ENCODE results near the gene ATP8A1. TPM values are rescaled to one million over a fixed set of nuclear protein-coding genes. Genes with fewer than 3 reads are reported as not detected.

ATP8A1 gene
- total and polyA plus RNA-seq, 2 donors from 2014 or later, result 4.6 to 27.4 TPM

- DNase-seq (no peak), FAIRE-seq (no peak)
- Histone ChIP-seq H3K4me3 (ENCODE audit: low read length in 3 of 3) (no peak overlapping the region), H3K9ac (ENCODE audit: low read length in 3 of 3) (no peak overlapping the region), H3K36me3 (ENCODE audit: control insufficient read depth in 2 of 3, insufficient read depth in 3 of 3, low read length in 3 of 3) (no peaks in the 10 kb centered on the region), H3K9me3 (ENCODE audit: control insufficient read depth in 2 of 3, insufficient read depth in 1 of 3, low read length in 3 of 3) (no peaks in the 10 kb centered on the region), H3K27me3 (ENCODE audit: control insufficient read depth, insufficient read depth, low read length) (no peaks in the 10 kb centered on the region), H3K4me1 (ENCODE audit: control insufficient read depth in 2 of 3, insufficient read depth in 2 of 3, low read depth in 1 of 3, low read length in 3 of 3) (no peaks in the 10 kb centered on the region), H3K27ac (ENCODE audit: low read depth in 2 of 2, low read length in 2 of 2) (no peak overlapping the region)
- TF ChIP-seq, protein P1, sequence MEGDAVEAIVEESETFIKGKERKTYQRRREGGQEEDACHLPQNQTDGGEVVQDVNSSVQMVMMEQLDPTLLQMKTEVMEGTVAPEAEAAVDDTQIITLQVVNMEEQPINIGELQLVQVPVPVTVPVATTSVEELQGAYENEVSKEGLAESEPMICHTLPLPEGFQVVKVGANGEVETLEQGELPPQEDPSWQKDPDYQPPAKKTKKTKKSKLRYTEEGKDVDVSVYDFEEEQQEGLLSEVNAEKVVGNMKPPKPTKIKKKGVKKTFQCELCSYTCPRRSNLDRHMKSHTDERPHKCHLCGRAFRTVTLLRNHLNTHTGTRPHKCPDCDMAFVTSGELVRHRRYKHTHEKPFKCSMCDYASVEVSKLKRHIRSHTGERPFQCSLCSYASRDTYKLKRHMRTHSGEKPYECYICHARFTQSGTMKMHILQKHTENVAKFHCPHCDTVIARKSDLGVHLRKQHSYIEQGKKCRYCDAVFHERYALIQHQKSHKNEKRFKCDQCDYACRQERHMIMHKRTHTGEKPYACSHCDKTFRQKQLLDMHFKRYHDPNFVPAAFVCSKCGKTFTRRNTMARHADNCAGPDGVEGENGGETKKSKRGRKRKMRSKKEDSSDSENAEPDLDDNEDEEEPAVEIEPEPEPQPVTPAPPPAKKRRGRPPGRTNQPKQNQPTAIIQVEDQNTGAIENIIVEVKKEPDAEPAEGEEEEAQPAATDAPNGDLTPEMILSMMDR (IDR thresholded peaks at IDR 0.05; ENCODE audit: borderline replicate concordance, extremely low read depth, insufficient read depth), result no peak
- intact Hi-C loops (cut with DNase I), result no loop called here
Observed at GRCh38 chr4:42442601-42443000, 214.3 kb downstream of the ATP8A1 start.

DNA sequence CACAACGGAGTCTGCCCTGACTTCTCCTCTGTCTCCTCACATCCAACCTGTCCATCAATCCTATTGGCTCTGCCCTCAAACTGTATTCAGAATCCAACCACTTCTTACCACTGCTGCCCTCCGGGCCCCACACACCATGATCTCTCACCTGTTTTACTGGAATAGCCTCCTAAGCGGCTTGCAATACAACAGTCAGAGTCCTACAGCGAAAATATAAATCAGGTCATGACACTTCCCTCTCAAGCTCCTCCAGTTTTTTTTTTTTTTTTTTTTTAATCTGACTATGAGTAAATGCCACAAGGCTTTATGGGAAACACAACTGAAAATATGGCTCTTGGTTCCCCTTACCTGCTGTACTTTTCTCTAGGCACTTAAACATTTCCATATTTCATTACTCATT lies 216.8 kb downstream of the ATP8A1 start:
- Histone ChIP-seq H3K36me3 (ENCODE audit: control insufficient read depth in 2 of 3, insufficient read depth in 3 of 3, low read length in 3 of 3) (no peaks in the 10 kb centered on the region), H3K4me1 (ENCODE audit: control insufficient read depth in 2 of 3, insufficient read depth in 2 of 3, low read depth in 1 of 3, low read length in 3 of 3) (no peaks in the 10 kb centered on the region), H3K27ac (ENCODE audit: low read depth in 2 of 2, low read length in 2 of 2) (no peak overlapping the region), H3K9ac (ENCODE audit: low read length in 3 of 3) (no peak overlapping the region), H3K4me3 (ENCODE audit: low read length in 3 of 3) (no peak overlapping the region), H3K9me3 (ENCODE audit: control insufficient read depth in 2 of 3, insufficient read depth in 1 of 3, low read length in 3 of 3) (no peaks in the 10 kb centered on the region), H3K27me3 (ENCODE audit: control insufficient read depth, insufficient read depth, low read length) (no peaks in the 10 kb centered on the region)
- DNase-seq (no peak), FAIRE-seq (no peak)
- TF ChIP-seq, protein P1 (IDR thresholded peaks at IDR 0.05; ENCODE audit: borderline replicate concordance, extremely low read depth, insufficient read depth), result no peak
- intact Hi-C loops (cut with DNase I), result no loop called here

DNA sequence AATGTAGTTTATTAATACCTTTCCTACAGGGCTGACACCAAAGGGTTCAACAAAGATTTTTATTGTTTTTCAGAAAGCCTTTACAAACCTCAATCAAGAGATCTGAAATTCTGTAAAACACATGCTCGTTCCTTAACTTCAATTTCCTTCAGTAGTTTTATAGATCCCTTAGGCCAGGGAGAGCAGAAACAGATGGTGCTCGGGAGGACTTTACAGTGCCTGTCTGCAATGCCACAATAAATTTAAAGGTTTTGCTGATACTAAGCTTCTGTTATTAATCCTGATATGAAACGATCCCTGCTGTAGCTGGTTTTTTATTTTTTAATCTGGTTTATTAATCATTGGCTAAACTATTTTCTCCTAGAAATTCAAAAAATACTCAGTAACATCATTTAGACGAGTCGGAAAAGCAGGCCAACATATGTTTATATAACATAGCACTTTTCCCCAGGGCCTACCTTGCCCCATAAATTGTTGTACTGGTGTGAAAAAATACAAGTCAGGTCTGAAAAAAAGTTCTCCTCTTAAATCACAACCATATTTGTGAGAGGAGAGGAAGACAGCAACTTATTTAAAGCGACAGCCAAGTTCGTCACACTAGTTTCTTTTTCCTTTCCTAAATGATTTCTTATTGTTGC lies 219.9 kb downstream of the ATP8A1 start:
- H3K9me3 ChIP-seq (ENCODE audit: control insufficient read depth in 2 of 3, insufficient read depth in 1 of 3, low read length in 3 of 3), result no peaks in the 10 kb centered on the region
- intact Hi-C loops (cut with DNase I), result no loop called here
- DNase-seq, result peak in 2 of 5 donors; percentile 41 to 82
- no peak overlapping the region for H3K27ac ChIP-seq (ENCODE audit: low read depth in 2 of 2, low read length in 2 of 2)
- no peaks in the 10 kb centered on the region for H3K4me1 ChIP-seq (ENCODE audit: control insufficient read depth in 2 of 3, insufficient read depth in 2 of 3, low read depth in 1 of 3, low read length in 3 of 3)
- H3K27me3 ChIP-seq (ENCODE audit: control insufficient read depth, insufficient read depth, low read length), result no peaks in the 10 kb centered on the region
- H3K9ac ChIP-seq (ENCODE audit: low read length in 3 of 3), result no peak overlapping the region
- no peak for FAIRE-seq
- no peak overlapping the region for H3K4me3 ChIP-seq (ENCODE audit: low read length in 3 of 3)
- TF ChIP-seq, protein P1 (IDR thresholded peaks at IDR 0.05; ENCODE audit: borderline replicate concordance, extremely low read depth, insufficient read depth), result no peak
- no peaks in the 10 kb centered on the region for H3K36me3 ChIP-seq (ENCODE audit: control insufficient read depth in 2 of 3, insufficient read depth in 3 of 3, low read length in 3 of 3)

GRCh38 chr4:42428036-42428435 lies 228.9 kb downstream of the ATP8A1 start:
- intact Hi-C loops (cut with DNase I), result no loop called here
- H3K9me3 ChIP-seq (ENCODE audit: control insufficient read depth in 2 of 3, insufficient read depth in 1 of 3, low read length in 3 of 3), result no peaks in the 10 kb centered on the region
- no peak overlapping the region for H3K9ac ChIP-seq (ENCODE audit: low read length in 3 of 3)
- TF ChIP-seq, protein P1 (IDR thresholded peaks at IDR 0.05; ENCODE audit: borderline replicate concordance, extremely low read depth, insufficient read depth), result no peak
- no peaks in the 10 kb centered on the region for H3K27me3 ChIP-seq (ENCODE audit: control insufficient read depth, insufficient read depth, low read length)
- no peak overlapping the region for H3K4me3 ChIP-seq (ENCODE audit: low read length in 3 of 3)
- no peak overlapping the region for H3K27ac ChIP-seq (ENCODE audit: low read depth in 2 of 2, low read length in 2 of 2)
- H3K4me1 ChIP-seq (ENCODE audit: control insufficient read depth in 2 of 3, insufficient read depth in 2 of 3, low read depth in 1 of 3, low read length in 3 of 3), result no peaks in the 10 kb centered on the region
- DNase-seq (no peak), FAIRE-seq (no peak)
- H3K36me3 ChIP-seq (ENCODE audit: control insufficient read depth in 2 of 3, insufficient read depth in 3 of 3, low read length in 3 of 3), result peaks cover 0 to 2% (median 0%) of the 10 kb centered on the region in 3 donors
